Effector CD4-positive, alpha-beta T cell (primary cell): ENCODE data around the gene TAF9B.
"Not testable (repeated sequence)": the region's sequence is repeated elsewhere in the genome, so short reads cannot be mapped to it uniquely, and the experiment has no call there.

Experiments used
- DNase-seq: peaks from one replicate; pipeline ENCODE4 v3.0.0-alpha.2; 2020
- total RNA-seq: gene quantifications from one replicate; lab custom pipeline; 2026; lab: John Stamatoyannopoulos, UW

Gene TAF9B
- 14.3 reads per million, percentile 39 among the genes with 10 or more reads in this experiment for total RNA-seq

GRCh38 chrX:78139160-78140123, at the start of gene TAF9B:
TSS of gene TAF9B (minus strand) at chrX:78139650. CDS start at chrX:78139611, 39 bp downstream.
- peak; percentile 71 for DNase-seq

- DNase-seq, result no peak
Measured at GRCh38 chrX:78182881-78183280, 43.4 kb upstream of the TAF9B start.

GRCh38 chrX:78181307-78181706, 41.9 kb upstream of the TAF9B start:
- no peak for DNase-seq

- no peak for DNase-seq
Measured at GRCh38 chrX:78168065-78168464, 28.6 kb upstream of the TAF9B start.

DNA sequence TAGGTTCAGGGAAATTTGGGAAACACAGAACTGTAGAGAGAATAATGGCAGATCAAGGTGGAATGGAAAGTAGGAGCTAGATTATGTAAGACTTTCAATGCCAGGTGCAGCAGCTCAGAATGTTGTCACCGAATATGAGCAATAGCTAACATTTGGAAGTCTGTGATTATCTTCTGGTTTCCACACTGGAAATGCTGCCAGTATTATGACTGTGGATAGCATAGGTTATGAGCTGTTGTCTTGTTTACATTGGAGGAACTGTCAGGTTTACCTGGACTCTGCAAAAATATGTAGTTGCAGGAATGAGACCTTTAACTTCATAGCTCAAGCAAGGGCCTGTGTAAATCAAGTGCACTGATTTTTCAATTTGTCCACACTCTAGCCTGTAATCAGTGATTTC, 26.0 kb upstream of the TAF9B start:
- DNase-seq, result no peak

DNA sequence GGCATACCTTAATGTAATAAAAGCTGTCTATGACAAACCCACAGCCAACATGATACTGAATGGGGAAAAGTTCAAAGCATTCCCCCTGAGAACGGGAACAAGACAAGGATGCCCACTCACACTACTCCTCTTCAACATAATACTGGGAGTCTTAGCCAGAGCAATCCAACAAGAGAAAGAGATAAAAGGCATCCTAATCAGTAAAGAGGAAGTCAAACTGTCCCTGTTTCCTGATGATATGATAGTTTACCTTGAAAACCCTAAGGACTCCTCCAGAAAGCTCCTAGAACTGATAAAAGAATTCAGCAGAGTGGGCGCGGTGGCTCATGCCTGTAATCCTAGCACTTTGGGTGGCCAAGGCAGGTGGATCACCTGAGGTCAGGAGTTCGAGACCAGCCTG, 23.7 kb upstream of the TAF9B start:
- not testable (repeated sequence) for DNase-seq

DNA sequence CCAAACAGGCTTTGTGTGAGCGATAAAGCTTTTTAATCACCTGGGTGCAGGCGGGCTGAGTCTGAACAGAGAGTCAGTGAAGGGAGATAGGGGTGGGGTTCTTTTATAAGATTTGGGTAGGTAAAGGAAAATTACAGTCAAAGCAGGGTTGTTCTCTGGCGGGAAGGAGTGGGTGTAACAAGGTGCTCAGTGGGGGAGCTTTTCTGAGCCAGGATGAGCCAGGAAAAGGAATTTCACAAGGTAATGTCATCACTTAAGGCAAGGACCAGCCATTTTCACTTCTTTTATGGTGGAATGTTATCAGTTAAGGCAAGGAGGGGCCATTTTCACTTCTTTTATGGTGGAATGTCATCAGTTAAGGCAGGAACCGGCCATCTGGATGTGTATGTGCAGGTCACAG, 21.3 kb upstream of the TAF9B start:
- DNase-seq, result not testable (repeated sequence)

- not testable (repeated sequence) for DNase-seq
Measured at GRCh38 chrX:78157846-78158245, 18.4 kb upstream of the TAF9B start.

DNA sequence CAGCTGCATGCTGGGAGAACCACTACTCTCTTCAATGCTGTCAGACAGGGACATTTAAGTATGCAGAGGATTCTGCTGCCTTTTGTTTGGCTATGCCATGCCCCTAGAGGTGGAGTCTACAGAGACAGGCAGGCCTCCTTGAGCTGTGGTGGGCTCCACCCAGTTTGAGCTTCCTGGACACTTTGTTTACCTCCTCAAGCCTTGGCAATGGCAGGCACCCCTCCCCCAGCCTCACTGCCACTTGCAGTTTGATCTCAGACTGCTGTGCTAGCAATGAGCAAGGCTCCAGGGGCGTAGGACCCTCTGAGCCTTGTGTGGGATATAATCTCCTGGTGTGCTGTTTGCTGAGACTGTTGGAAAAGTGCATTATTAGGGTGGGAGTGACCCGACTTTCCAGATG, 17.9 kb upstream of the TAF9B start:
- DNase-seq, result not testable (repeated sequence)

DNA sequence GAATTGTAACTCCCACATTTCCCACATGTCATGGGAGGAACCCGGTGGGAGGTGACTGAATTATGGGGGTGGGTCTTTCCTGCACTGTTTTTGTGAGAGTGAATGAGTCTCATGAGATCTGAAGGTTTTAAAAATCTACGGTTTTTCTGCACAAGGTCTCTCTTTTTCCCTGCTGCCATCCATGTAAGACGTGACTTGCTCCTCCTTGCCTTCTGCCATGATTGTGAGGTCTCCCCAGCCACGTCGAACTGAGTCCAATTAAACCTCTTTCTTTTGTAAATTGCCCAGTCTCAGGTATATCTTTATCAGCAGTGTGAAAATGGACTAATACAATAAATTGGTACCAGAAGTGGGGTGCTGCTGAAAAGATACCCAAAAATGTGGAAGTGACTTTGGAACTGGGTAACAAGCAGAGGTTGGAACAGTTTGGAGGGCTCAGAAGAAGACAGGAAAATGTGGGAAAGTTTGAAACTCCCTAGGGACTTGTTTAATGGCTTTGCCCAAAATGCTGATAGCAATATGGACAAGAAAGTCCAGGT, 7.6 kb upstream of the TAF9B start:
- DNase-seq, result not testable (repeated sequence)

DNA sequence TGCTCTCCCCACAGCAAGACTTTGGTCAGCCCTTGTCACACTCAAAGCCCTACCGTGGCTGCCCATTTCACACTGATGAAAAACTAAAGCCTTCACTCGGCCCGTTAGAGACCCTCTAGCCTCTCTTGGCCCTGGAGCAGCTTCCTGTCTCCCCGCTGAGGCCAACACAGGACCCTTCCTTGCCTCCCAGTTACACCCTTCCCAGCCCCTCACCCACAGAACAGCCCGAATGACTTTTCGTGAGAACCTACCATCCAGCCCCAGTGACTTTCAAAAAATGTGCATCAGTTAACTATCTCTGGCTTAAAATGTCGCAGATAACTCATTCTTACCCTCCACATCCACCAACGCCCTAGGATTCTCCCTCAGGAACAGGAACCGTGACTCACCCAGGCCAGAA, 756 bp upstream of the TAF9B start:
- no peak for DNase-seq

DNA sequence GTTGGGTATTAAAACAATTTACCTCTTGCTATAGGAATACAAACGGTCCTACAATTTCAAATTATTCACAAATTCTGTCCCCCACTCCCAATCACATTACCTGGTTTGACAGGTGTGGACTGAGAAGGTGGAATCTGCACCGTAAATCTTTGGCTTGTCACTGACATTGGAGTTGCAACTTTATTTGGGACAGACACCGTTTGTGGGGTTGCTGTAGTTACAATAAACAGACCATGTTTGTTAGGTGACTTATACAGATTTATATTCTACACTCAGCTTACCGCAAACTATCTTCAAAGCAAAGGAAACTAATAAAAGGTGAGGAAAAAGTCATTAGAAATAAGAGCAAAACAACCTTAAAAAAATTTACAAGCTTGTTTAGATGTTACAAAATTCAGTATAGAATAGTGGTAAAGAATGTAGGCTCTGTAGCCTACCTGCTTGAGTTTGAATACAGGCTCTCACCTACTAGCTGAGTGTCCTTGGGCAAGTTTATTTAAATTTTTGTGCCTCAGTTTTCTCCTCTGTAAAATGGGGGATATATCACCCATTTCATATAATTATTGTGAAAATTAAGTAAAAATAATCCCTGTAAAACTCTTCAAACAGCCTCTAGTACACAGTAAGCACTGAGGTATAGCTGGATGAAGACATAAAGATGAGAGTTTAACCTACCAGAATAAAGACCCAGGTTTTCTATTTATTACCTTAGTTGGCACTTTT, 6.1 kb downstream of the TAF9B start:
- DNase-seq, result no peak

DNA sequence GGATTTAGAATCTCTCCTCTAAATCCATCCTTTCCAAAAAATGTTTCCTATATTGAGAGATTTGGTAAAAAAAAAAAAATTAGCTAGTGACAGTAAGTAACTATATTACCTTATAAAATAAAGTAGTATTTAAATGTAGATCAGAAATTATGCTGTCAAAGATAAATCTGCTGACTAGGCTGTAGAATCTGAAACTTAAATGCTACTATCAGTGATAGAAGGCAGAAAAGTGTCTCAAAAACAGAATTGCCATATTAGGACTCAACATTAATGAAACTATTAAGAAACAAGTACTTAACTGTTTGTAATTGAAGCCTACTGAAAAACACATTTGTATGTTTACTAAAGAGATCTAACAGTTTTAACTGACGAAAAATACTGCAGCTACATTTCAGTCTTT, 8.3 kb downstream of the TAF9B start:
- no peak for DNase-seq

- DNase-seq, result no peak
Measured at GRCh38 chrX:78130396-78130795, 9.1 kb downstream of the TAF9B start.

GRCh38 chrX:78129714-78130113, 9.7 kb downstream of the TAF9B start:
- DNase-seq, result no peak

GRCh38 chrX:78125781-78126180, 13.7 kb downstream of the TAF9B start:
- DNase-seq, result not testable (repeated sequence)

GRCh38 chrX:78125148-78125547, 14.3 kb downstream of the TAF9B start:
- no peak for DNase-seq

- DNase-seq, result no peak
Measured at GRCh38 chrX:78124307-78124706, 15.1 kb downstream of the TAF9B start.

DNA sequence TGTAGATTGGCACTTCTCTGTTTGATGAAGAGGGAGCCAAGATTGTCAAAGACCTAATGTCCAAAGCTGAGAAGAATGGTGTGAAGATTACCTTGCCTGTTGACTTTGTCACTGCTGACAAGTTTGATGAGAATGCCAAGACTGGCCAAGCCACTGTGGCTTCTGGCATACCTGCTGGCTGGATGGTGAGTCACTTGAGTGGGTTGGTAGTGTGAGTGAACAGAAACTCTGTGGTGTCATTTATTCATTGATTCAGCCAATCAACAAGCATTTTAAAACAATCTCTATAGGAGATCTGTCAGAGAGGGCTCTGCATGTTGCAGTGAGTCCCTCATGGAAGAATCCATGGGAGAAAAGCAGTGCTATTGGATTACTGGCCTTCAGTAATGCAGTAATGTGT, 16.3 kb downstream of the TAF9B start:
- DNase-seq, result no peak

DNA sequence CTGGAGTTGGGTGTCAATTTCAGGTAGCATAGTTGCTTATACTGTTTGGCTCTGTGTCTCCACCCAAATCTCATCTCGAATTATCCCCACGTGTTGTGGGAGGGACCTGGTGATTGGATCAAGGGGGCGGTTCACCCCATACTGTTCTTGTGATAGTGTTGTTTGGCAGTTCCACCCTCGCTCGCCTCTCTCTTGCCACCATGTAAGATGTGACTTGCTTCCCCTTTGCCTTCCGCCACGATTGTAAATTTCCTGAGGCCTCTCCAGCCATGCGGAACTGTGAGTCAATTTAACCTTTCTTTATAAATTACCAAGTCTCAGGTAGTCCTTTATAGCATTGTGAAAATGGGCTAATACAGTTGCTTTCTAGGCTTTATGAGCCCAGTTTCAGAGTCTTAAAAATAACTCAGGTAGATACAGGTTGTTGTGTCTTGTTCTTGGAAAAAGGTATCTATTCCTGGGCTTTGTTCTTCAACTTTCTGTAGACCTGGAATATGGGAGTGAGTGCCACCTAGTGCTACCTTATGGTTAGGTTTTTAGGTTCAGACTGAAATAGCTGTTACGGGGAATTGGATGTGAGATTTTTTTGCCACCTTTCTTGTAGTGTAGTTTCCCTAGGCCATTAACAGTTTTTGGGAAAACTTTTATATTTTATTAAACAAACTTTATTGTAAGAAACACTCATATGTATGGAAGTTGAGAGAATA, 19.8 kb downstream of the TAF9B start:
- no peak for DNase-seq

DNA sequence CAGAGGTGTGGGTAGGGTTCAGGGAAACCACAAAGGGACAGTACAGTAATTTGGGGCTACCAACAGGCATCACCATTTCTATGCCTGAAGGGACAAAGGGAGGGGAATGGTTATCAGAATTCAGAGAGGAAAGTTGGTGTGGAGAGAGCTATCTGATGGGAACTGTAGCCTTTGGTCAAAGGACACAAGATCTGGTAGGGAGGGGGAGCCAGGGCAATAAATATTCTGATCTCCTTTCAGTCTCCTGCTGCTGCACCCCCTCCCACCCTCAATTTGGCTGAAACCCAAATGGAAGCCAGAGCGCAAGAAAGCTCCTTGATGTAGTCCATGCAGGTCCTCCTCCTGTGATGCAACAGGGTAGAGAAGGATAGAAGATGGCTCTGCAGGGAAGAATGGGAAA, 20.8 kb downstream of the TAF9B start:
- DNase-seq, result no peak

DNA sequence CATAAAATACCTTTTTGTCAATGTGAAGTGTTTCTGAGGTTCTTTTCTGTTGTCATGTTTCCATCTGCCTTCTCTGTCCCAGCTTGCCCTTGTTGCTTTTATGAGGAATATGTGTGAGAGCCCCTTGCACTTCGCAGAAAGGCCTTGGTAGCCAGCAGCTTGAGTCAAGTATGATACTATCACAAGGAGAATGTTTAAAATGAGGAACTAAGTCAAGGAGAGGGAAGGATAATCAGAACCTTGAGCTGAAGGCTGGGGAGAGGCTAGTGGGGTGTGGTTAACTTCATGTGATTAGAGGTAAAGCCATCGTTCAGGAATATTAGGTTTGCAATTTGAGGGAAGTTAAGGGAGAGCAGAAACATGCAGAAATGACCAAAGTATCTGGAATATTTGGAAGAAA, 22.7 kb downstream of the TAF9B start:
- DNase-seq, result no peak

GRCh38 chrX:78116365-78116764, 23.1 kb downstream of the TAF9B start:
- DNase-seq, result no peak
